OCI-LY7 (cell line): ENCODE data around the gene ARHGAP23.

Source experiments
- EZH2phosphoT487 ChIP-seq: fragments of 200-600 bp; sonication (generic); IDR thresholded peaks from 2 replicates; pipeline ENCODE4 v1.6.1; 2018; ENCODE audit warnings: low read depth, borderline replicate concordance, mild to moderate bottlenecking, mixed run types, antibody characterized with exemption, low read length, moderate library complexity, mixed read lengths
- TF ChIP-seq, protein P1 (sequence below): fragments of 200-600 bp; sonication (generic); conservative IDR thresholded peaks from 2 replicates; pipeline ENCODE4 v1.5.1; 2014; ENCODE audit warnings: mild to moderate bottlenecking, antibody characterized with exemption, low read length, moderate library complexity, mixed read lengths

DNA sequence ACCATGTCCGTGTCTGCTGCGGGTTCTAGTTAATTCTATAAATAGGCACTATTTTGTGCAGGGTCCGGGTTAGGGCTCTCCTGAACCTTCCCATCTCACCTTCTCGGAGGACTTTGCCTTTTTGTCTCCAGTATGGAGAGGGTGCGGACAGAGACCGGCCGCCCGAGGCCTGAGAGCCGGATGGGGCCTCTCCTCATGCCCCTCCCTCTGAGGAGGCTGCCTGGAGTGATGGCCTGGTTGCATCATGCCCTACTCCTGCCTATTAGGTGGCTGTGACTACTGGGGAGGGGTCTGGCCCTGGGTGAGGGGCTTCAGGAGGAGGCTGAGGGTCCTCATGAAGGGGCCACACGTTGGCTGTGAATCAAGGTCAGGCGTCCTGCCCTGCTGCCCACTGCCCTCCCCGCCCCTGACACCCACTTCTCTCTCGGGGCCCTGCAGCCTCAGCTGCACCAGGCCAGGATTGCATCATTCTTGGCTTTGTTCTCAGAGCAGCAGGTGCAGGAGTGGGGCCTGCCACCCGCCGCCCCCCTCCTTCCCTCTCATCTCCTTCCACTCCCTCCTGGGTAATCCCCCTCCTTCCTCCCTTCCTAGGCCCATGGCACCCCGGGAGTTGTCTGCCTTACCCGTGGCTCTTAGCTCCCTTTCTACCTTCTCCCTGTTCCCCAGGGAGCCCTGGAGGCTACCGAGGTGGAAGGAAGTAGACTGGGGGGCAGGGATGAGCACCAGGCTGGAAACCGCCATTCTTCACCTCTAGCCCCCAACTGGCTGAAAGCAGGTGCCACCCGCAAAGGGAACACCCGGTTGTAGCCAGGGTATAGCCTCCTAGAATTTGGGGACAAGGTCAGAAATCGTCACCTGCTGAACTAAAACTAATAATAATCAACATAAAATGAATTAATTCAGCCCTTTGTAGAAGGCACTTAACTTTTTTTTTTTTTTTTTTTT is 12.7 kb upstream of the ARHGAP23 start:
- TF ChIP-seq, protein P1, sequence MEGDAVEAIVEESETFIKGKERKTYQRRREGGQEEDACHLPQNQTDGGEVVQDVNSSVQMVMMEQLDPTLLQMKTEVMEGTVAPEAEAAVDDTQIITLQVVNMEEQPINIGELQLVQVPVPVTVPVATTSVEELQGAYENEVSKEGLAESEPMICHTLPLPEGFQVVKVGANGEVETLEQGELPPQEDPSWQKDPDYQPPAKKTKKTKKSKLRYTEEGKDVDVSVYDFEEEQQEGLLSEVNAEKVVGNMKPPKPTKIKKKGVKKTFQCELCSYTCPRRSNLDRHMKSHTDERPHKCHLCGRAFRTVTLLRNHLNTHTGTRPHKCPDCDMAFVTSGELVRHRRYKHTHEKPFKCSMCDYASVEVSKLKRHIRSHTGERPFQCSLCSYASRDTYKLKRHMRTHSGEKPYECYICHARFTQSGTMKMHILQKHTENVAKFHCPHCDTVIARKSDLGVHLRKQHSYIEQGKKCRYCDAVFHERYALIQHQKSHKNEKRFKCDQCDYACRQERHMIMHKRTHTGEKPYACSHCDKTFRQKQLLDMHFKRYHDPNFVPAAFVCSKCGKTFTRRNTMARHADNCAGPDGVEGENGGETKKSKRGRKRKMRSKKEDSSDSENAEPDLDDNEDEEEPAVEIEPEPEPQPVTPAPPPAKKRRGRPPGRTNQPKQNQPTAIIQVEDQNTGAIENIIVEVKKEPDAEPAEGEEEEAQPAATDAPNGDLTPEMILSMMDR = peak; percentile 23; the same call in 1 of the 2 replicates
- TF ChIP-seq EZH2phosphoT487 = no peak
